ENCODE measurements around the gene TGM5. TPM values are rescaled to one million over a fixed set of nuclear protein-coding genes. Genes with fewer than 3 reads are reported as not detected.

TGM5 gene
- total RNA-seq, 3 donors from 2014 or later (not counting 1 experiment from before 2014, with no cell fraction given): not detected

GRCh38 chr15:43215961-43216360 lies 50.8 kb downstream of the TGM5 start:
- H3K27ac ChIP-seq (ENCODE audit: low read length): no peak overlapping the region
- Mint-ChIP-seq H3K4me1 (peaks cover 8 to 17% of the 10 kb centered on the region in 2 donors), H3K9me3 (no peaks in the 10 kb centered on the region), H3K27ac (no peak overlapping the region), H3K36me3 (no peaks in the 10 kb centered on the region), H3K4me3 (no peak overlapping the region), H3K27me3 (ENCODE audit: low read depth in 2 of 2) (peaks cover 3 to 5% of the 10 kb centered on the region in 2 donors)
- no peaks in the 10 kb centered on the region for H3K36me3 ChIP-seq (ENCODE audit: control insufficient read depth, insufficient read depth, low read length)
- no peak for DNase-seq
- TF ChIP-seq CTCF (IDR thresholded peaks at IDR 0.05): no peak
- H3K27me3 ChIP-seq (ENCODE audit: control insufficient read depth, insufficient read depth, low read length): no peaks in the 10 kb centered on the region
- H3K9me3 ChIP-seq (ENCODE audit: control insufficient read depth, insufficient read depth, low read length): no peaks in the 10 kb centered on the region
- intact Hi-C loops (cut with micrococcal nuclease): no loop called here
- no peak for ATAC-seq
- no peak overlapping the region for H3K4me3 ChIP-seq (ENCODE audit: low read length)
- 90% methylated on average over 7 of the region's 7 CpGs for WGBS (ENCODE audit: insufficient coverage)
- peaks cover 10% of the 10 kb centered on the region for H3K4me1 ChIP-seq (ENCODE audit: control insufficient read depth, insufficient read depth, low read length)

- Histone ChIP-seq H3K4me3 (ENCODE audit: low read length) (no peak overlapping the region), H3K4me1 (ENCODE audit: control insufficient read depth, insufficient read depth, low read length) (peaks cover 2% of the 10 kb centered on the region), H3K9me3 (ENCODE audit: control insufficient read depth, insufficient read depth, low read length) (no peaks in the 10 kb centered on the region), H3K36me3 (ENCODE audit: control insufficient read depth, insufficient read depth, low read length) (no peaks in the 10 kb centered on the region), H3K27ac (ENCODE audit: low read length) (no peak overlapping the region), H3K27me3 (ENCODE audit: control insufficient read depth, insufficient read depth, low read length) (no peaks in the 10 kb centered on the region)
- DNase-seq: no peak
- no peak overlapping the region for H3K4me3 Mint-ChIP-seq
- no peak for TF ChIP-seq CTCF (IDR thresholded peaks at IDR 0.05)
- intact Hi-C loops (cut with micrococcal nuclease): no loop called here
- no peak for ATAC-seq
- H3K36me3 Mint-ChIP-seq: no peaks in the 10 kb centered on the region
- no peaks in the 10 kb centered on the region for H3K9me3 Mint-ChIP-seq
- peaks cover 5% of the 10 kb centered on the region in 2 donors for H3K27me3 Mint-ChIP-seq (ENCODE audit: low read depth in 2 of 2)
- 94% methylated on average over 6 of the region's 6 CpGs for WGBS (ENCODE audit: insufficient coverage)
- H3K4me1 Mint-ChIP-seq: peaks cover 0 to 5% of the 10 kb centered on the region in 2 donors
- H3K27ac Mint-ChIP-seq: no peak overlapping the region
Observed at GRCh38 chr15:43214592-43215295, 52.0 kb downstream of the TGM5 start.

GRCh38 chr15:43214169-43214568 lies 52.6 kb downstream of the TGM5 start:
- WGBS (ENCODE audit: insufficient coverage): 80% methylated on average over 8 of the region's 8 CpGs
- no peaks in the 10 kb centered on the region for H3K27me3 ChIP-seq (ENCODE audit: control insufficient read depth, insufficient read depth, low read length)
- H3K4me1 ChIP-seq (ENCODE audit: control insufficient read depth, insufficient read depth, low read length): no peaks in the 10 kb centered on the region
- H3K4me3 Mint-ChIP-seq: no peak overlapping the region
- H3K27ac ChIP-seq (ENCODE audit: low read length): no peak overlapping the region
- ATAC-seq: no peak
- DNase-seq: no peak
- peaks cover 0 to 5% of the 10 kb centered on the region in 2 donors for H3K4me1 Mint-ChIP-seq
- H3K36me3 ChIP-seq (ENCODE audit: control insufficient read depth, insufficient read depth, low read length): no peaks in the 10 kb centered on the region
- intact Hi-C loops (cut with micrococcal nuclease): no loop called here
- no peaks in the 10 kb centered on the region for H3K9me3 ChIP-seq (ENCODE audit: control insufficient read depth, insufficient read depth, low read length)
- TF ChIP-seq CTCF (IDR thresholded peaks at IDR 0.05): no peak
- H3K9me3 Mint-ChIP-seq: no peaks in the 10 kb centered on the region
- peaks cover 5 to 6% of the 10 kb centered on the region in 2 donors for H3K27me3 Mint-ChIP-seq (ENCODE audit: low read depth in 2 of 2)
- no peak overlapping the region for H3K27ac Mint-ChIP-seq
- no peaks in the 10 kb centered on the region for H3K36me3 Mint-ChIP-seq
- no peak overlapping the region for H3K4me3 ChIP-seq (ENCODE audit: low read length)

- intact Hi-C loops (cut with micrococcal nuclease): no loop called here
- no peaks in the 10 kb centered on the region for H3K4me1 ChIP-seq (ENCODE audit: control insufficient read depth, insufficient read depth, low read length)
- peaks cover 11 to 13% of the 10 kb centered on the region in 2 donors for H3K27me3 Mint-ChIP-seq (ENCODE audit: low read depth in 2 of 2)
- no peaks in the 10 kb centered on the region for H3K9me3 ChIP-seq (ENCODE audit: control insufficient read depth, insufficient read depth, low read length)
- no peaks in the 10 kb centered on the region for H3K36me3 Mint-ChIP-seq
- no peaks in the 10 kb centered on the region for H3K9me3 Mint-ChIP-seq
- no peak overlapping the region for H3K4me3 Mint-ChIP-seq
- H3K27me3 ChIP-seq (ENCODE audit: control insufficient read depth, insufficient read depth, low read length): no peaks in the 10 kb centered on the region
- no peaks in the 10 kb centered on the region for H3K4me1 Mint-ChIP-seq
- WGBS (ENCODE audit: insufficient coverage): 81% methylated on average over 5 of the region's 5 CpGs
- TF ChIP-seq CTCF (IDR thresholded peaks at IDR 0.05): no peak
- H3K36me3 ChIP-seq (ENCODE audit: control insufficient read depth, insufficient read depth, low read length): no peaks in the 10 kb centered on the region
- ATAC-seq (no peak), DNase-seq (no peak)
- no peak overlapping the region for H3K27ac ChIP-seq (ENCODE audit: low read length)
- H3K4me3 ChIP-seq (ENCODE audit: low read length): no peak overlapping the region
- H3K27ac Mint-ChIP-seq: no peak overlapping the region
Observed at GRCh38 chr15:43213466-43213865, 53.3 kb downstream of the TGM5 start.

All from natural killer cell (primary cell).